SK-N-SH treated with all-trans-retinoic acid at 6 μM for 48 hours (cell line): Measurements from ENCODE around the gene UNC119B.

Experiments used
- ATAC-seq: fragments of 200-7000 bp; cut with Tn5 transposase; 3 replicates; pipeline ENCODE4 v1.9.1; 2020; ENCODE audit warnings: mild to moderate bottlenecking, moderate library complexity
- ARNTL ChIP-seq: fragments of 450-650 bp; formaldehyde crosslinking; IDR thresholded peaks from 2 replicates; pipeline ENCODE4 v1.5.0; 2020; ENCODE audit warnings: low read depth, mild to moderate bottlenecking, moderate library complexity, borderline replicate concordance
- BACH2 ChIP-seq: fragments of 250-450 bp; sonication (Bioruptor Pico); IDR thresholded peaks from 2 replicates; pipeline ENCODE4 v1.9.0; 2021; ENCODE audit warnings: mild to moderate bottlenecking, borderline replicate concordance
- CSDC2 ChIP-seq: fragments of 250-450 bp; sonication (Bioruptor Pico); IDR thresholded peaks from 2 replicates; pipeline ENCODE4 v1.5.0; 2020; ENCODE audit warnings: mild to moderate bottlenecking, moderate library complexity
- CSRNP3 ChIP-seq: fragments of 250-450 bp; sonication (Bioruptor Pico); IDR thresholded peaks from 2 replicates; pipeline ENCODE4 v1.5.1; 2021; ENCODE audit warnings: mild to moderate bottlenecking, moderate library complexity
- GLIS3 ChIP-seq: fragments of 250-450 bp; sonication (Bioruptor Pico); IDR thresholded peaks from 2 replicates; pipeline ENCODE4 v1.5.0; 2020; ENCODE audit warnings: mild to moderate bottlenecking, moderate library complexity
- ISL1 ChIP-seq: fragments of 250-450 bp; sonication (Bioruptor Pico); IDR thresholded peaks from 2 replicates; pipeline ENCODE4 v2.1.2; 2022; ENCODE audit warnings: mild to moderate bottlenecking, moderate library complexity
- OSR1 ChIP-seq: fragments of 250-450 bp; sonication (Bioruptor Pico); IDR thresholded peaks from 2 replicates; pipeline ENCODE4 v1.8.0; 2022; ENCODE audit warnings: moderate library complexity, mild to moderate bottlenecking, inconsistent platforms
- PATZ1 ChIP-seq: fragments of 250-450 bp; sonication (Bioruptor Pico); IDR thresholded peaks from 2 replicates; pipeline ENCODE4 v1.8.0; 2020; ENCODE audit warnings: mild to moderate bottlenecking, moderate library complexity, borderline replicate concordance
- POU6F1 ChIP-seq: fragments of 250-450 bp; sonication (Bioruptor Pico); IDR thresholded peaks from 2 replicates; pipeline ENCODE4 v1.8.0; 2021; ENCODE audit warnings: low read depth, mild to moderate bottlenecking, moderate library complexity, borderline replicate concordance
- PPARA ChIP-seq: fragments of 250-450 bp; sonication (Bioruptor Pico); IDR thresholded peaks from 2 replicates; pipeline ENCODE4 v1.5.0; 2020; ENCODE audit warnings: mild to moderate bottlenecking, borderline replicate concordance
- TCF4 ChIP-seq: fragments of 250-450 bp; sonication (Bioruptor Pico); IDR thresholded peaks from 2 replicates; pipeline ENCODE4 v1.8.0; 2021; ENCODE audit warnings: mild to moderate bottlenecking, moderate library complexity, borderline replicate concordance
- TOX ChIP-seq: fragments of 250-450 bp; sonication (Bioruptor Pico); IDR thresholded peaks from 2 replicates; pipeline ENCODE4 v1.8.0; 2021; ENCODE audit warnings: mild to moderate bottlenecking, moderate library complexity, borderline replicate concordance
- TSHZ2 ChIP-seq: fragments of 250-450 bp; sonication (Bioruptor Pico); IDR thresholded peaks from 2 replicates; pipeline ENCODE4 v1.5.0; 2020; ENCODE audit warnings: mild to moderate bottlenecking, moderate library complexity
- ZC3H10 ChIP-seq: fragments of 250-450 bp; sonication (Bioruptor Pico); IDR thresholded peaks from 2 replicates; pipeline ENCODE4 v1.5.1; 2021; ENCODE audit warnings: mild to moderate bottlenecking, moderate library complexity
- ZFP3 ChIP-seq: fragments of 250-450 bp; sonication (Bioruptor Pico); IDR thresholded peaks from 2 replicates; pipeline ENCODE4 v1.5.0; 2020; ENCODE audit warnings: mild to moderate bottlenecking, moderate library complexity
- ZFP30 ChIP-seq: fragments of 450-650 bp; formaldehyde crosslinking; IDR thresholded peaks from 2 replicates; pipeline ENCODE4 v1.5.0; 2022; ENCODE audit warnings: mild to moderate bottlenecking, moderate library complexity
- ZNF565 ChIP-seq: fragments of 450-650 bp; formaldehyde crosslinking; conservative IDR thresholded peaks from 2 replicates; pipeline ENCODE4 v1.5.0; 2020; ENCODE audit warnings: low read depth, mild to moderate bottlenecking, moderate library complexity
- ZNF70 ChIP-seq: fragments of 450-650 bp; formaldehyde crosslinking; IDR thresholded peaks from 2 replicates; pipeline ENCODE4 v1.5.0; 2020; ENCODE audit warnings: mild to moderate bottlenecking, moderate library complexity
- ZNF8 ChIP-seq: fragments of 450-650 bp; formaldehyde crosslinking; IDR thresholded peaks from 2 replicates; pipeline ENCODE4 v1.5.0; 2020; ENCODE audit warnings: mild to moderate bottlenecking, moderate library complexity
- TF ChIP-seq, protein P1 (sequence below): fragments of 250-450 bp; sonication (Bioruptor Pico); IDR thresholded peaks from 2 replicates; pipeline ENCODE4 v1.5.1; 2020; ENCODE audit warnings: low read depth, mild to moderate bottlenecking, moderate library complexity

The UNC119B gene

GRCh38 chr12:120760349-120761254 lies 50.3 kb downstream of the UNC119B start (continued):
- TF ChIP-seq TSHZ2 (no peak), ZC3H10 (no peak), CSDC2 (no peak)
- TF ChIP-seq, protein P1, sequence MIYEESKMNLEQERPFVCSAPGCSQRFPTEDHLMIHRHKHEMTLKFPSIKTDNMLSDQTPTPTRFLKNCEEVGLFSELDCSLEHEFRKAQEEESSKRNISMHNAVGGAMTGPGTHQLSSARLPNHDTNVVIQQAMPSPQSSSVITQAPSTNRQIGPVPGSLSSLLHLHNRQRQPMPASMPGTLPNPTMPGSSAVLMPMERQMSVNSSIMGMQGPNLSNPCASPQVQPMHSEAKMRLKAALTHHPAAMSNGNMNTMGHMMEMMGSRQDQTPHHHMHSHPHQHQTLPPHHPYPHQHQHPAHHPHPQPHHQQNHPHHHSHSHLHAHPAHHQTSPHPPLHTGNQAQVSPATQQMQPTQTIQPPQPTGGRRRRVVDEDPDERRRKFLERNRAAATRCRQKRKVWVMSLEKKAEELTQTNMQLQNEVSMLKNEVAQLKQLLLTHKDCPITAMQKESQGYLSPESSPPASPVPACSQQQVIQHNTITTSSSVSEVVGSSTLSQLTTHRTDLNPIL (CRISPR knock-in tag): no peak

- TF ChIP-seq, protein P1 (CRISPR knock-in tag): no peak
- TF ChIP-seq PATZ1 (CRISPR knock-in tag): no peak
- no peak for TF ChIP-seq TOX (CRISPR knock-in tag)
- TF ChIP-seq ZNF8 (CRISPR knock-in tag): no peak
- TF ChIP-seq TSHZ2: no peak
- no peak for TF ChIP-seq ZNF70 (CRISPR knock-in tag)
- no peak for TF ChIP-seq ZFP3
- no peak for TF ChIP-seq BACH2 (CRISPR knock-in tag)
- TF ChIP-seq GLIS3 (CRISPR knock-in tag): no peak
- no peak for TF ChIP-seq PPARA (CRISPR knock-in tag)
- no peak for TF ChIP-seq ISL1
- no peak for TF ChIP-seq TCF4 (CRISPR knock-in tag)
- TF ChIP-seq OSR1: no peak
- TF ChIP-seq ZNF565 (CRISPR knock-in tag): no peak
- TF ChIP-seq ZFP30 (CRISPR knock-in tag): no peak
- no peak for TF ChIP-seq ZC3H10
- TF ChIP-seq CSDC2: no peak
- ATAC-seq: no peak
Measured at GRCh38 chr12:120761519-120761934, 51.3 kb downstream of the UNC119B start.

GRCh38 chr12:120762086-120762485 lies 51.8 kb downstream of the UNC119B start:
- TF ChIP-seq OSR1 (no peak), GLIS3 (CRISPR knock-in tag) (no peak), ZNF565 (CRISPR knock-in tag) (no peak)
- TF ChIP-seq, all 23 proteins: peak for 0
- ATAC-seq: no peak

DNA sequence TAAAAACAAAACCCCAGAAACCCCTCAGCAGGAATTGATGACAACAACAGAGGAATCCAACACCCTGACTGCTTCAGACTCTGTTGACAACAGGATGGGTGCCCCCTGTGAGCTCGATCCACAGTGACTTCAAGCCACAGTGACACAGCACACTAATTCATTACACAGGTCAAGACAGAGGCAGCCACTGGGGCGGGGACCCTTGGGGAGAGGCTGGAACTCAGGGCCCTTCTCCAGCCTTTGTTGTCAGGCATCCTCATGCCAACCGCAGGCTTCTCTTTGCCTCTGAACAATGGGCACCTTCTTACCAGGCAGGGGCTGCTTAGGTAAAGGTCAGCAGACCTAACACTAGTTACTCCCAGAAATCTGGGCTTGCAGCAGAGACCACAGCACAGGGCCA lies 53.0 kb downstream of the UNC119B start:
- ATAC-seq: no peak
- TF ChIP-seq CSDC2 (no peak), ISL1 (no peak), POU6F1 (CRISPR knock-in tag) (no peak), CSRNP3 (CRISPR knock-in tag) (no peak), ARNTL (CRISPR knock-in tag) (no peak), ZNF70 (CRISPR knock-in tag) (no peak), TOX (CRISPR knock-in tag) (no peak)
- TF ChIP-seq, protein P1 (CRISPR knock-in tag): no peak
